Kidney (tissue), 14 donors: Measurements from ENCODE around the gene AKAP13. TPM values are rescaled to one million over a fixed set of nuclear protein-coding genes. Genes with fewer than 3 reads are reported as not detected.

Source experiments
- DNase-seq, 5 donors: peaks; one replicate each; pipeline ENCODE4 v3.0.0-alpha.2; 2013 to 2020
- FAIRE-seq: peaks from 2 replicates; lab custom pipeline; 2012; peaks lifted over from hg19 to GRCh38; lab: Jason Lieb, UNC
- H3K27ac ChIP-seq, 2 donors: one replicate each; pipeline ENCODE4 v1.7.0; 2013; ENCODE audit warnings: low read depth in 2 of 2, low read length in 2 of 2, inconsistent platforms in 1 of 2
- H3K27me3 ChIP-seq: one replicate; pipeline ENCODE4 v1.7.1; 2013; ENCODE audit warnings: low read length, inconsistent platforms; ENCODE audit not compliant: control insufficient read depth, insufficient read depth
- H3K36me3 ChIP-seq, 3 donors: one replicate each; pipeline versions ENCODE4 v1.7.0 to v1.7.1; 2013; ENCODE audit warnings: low read length in 3 of 3, control low read depth in 1 of 3, inconsistent platforms in 1 of 3; ENCODE audit not compliant: insufficient read depth in 3 of 3, control insufficient read depth in 2 of 3
- H3K4me1 ChIP-seq, 3 donors: one replicate each; pipeline versions ENCODE4 v1.7.0 to v1.7.1; 2013; ENCODE audit warnings: low read length in 3 of 3, inconsistent platforms in 1 of 3, low read depth in 1 of 3; ENCODE audit not compliant: control insufficient read depth in 2 of 3, insufficient read depth in 2 of 3
- H3K4me3 ChIP-seq, 3 donors: one replicate each; pipeline versions ENCODE4 v1.7.0 to v1.8.1; 2013; ENCODE audit warnings: low read length in 3 of 3, control low read depth in 1 of 3, inconsistent platforms in 1 of 3
- H3K9ac ChIP-seq, 3 donors: one replicate each; pipeline versions ENCODE4 v1.7.0 to v1.7.1; 2013; ENCODE audit warnings: low read length in 3 of 3, control low read depth in 1 of 3, inconsistent platforms in 1 of 3
- H3K9me3 ChIP-seq, 3 donors: one replicate each; pipeline versions ENCODE4 v1.7.0 to v1.7.1; 2013; ENCODE audit warnings: low read length in 3 of 3, control low read depth in 1 of 3, inconsistent platforms in 1 of 3; ENCODE audit not compliant: control insufficient read depth in 2 of 3, insufficient read depth in 1 of 3
- intact Hi-C: fragments of 100-400 bp; cut with DNase I; formaldehyde crosslinking; loops from one replicate; pipeline ENCODE4 v1.11.1; 2022
- polyA plus RNA-seq: library from polyadenylated mRNA; stranded (reverse); fragments of 350-450 nt; fragmentation: Illumina TruSeq; extraction: RNeasy Lipid Tissue Mini Kit (QIAGEN cat#74804); gene quantifications from one replicate; pipeline ENCODE4 v1.2.3, GENCODE V29; 2014; ENCODE audit warnings: low read depth, low replicate concordance; ENCODE audit not compliant: insufficient read depth
- total RNA-seq: library from RNA; stranded (reverse); fragmentation: NEBNext Ultra II Directional; extraction: Animal tissue kit (Norgen Biotek cat#: 25700); gene quantifications from one replicate; pipeline ENCODE4 v1.2.1, GENCODE V29; 2021
- TF ChIP-seq, protein P1 (sequence below): IDR thresholded peaks from 3 replicates; pipeline ENCODE4 v1.5.1; 2012; ENCODE audit warnings: mild to moderate bottlenecking, moderate library complexity, borderline replicate concordance; ENCODE audit not compliant: insufficient read depth; ENCODE audit errors: extremely low read depth
- donor health status: control.
- donor health status: control.
- donor health status: control.
- donor health status: control.
- donor health status: control.
- donor health status: DM: yes; HTN: yes; CAD: no.
- donor health status: Normal renal cell carcinoma (clear cell type).

Gene AKAP13
- total and polyA plus RNA-seq, 2 donors from 2014 or later = 18.8 to 174 TPM

DNA sequence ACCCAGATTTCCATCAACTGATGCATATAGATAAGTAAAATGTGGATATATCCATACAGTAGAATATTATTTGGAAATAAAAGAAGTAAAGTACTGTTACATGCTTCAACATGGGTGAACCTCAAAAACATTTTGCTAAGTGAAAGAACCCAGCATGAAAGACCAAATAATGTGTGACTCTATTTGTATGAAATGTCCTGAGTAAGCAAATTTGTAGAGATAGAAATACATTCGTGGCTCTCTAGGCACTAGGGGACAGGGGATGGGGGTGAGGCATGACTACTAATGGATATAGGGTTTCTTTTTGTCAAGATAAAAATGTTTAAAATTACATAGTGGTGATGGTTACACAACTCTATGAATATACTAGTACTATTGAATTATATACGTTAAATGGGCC lies 250.6 kb downstream of the AKAP13 start:
- Histone ChIP-seq H3K9ac (no peak overlapping the region), H3K27ac (no peak overlapping the region), H3K36me3 (no peaks in the 10 kb centered on the region), H3K27me3 (no peaks in the 10 kb centered on the region), H3K4me3 (no peak overlapping the region), H3K9me3 (no peaks in the 10 kb centered on the region), H3K4me1 (peaks cover 0 to 2% (median 0%) of the 10 kb centered on the region in 3 donors)
- TF ChIP-seq, protein P1, sequence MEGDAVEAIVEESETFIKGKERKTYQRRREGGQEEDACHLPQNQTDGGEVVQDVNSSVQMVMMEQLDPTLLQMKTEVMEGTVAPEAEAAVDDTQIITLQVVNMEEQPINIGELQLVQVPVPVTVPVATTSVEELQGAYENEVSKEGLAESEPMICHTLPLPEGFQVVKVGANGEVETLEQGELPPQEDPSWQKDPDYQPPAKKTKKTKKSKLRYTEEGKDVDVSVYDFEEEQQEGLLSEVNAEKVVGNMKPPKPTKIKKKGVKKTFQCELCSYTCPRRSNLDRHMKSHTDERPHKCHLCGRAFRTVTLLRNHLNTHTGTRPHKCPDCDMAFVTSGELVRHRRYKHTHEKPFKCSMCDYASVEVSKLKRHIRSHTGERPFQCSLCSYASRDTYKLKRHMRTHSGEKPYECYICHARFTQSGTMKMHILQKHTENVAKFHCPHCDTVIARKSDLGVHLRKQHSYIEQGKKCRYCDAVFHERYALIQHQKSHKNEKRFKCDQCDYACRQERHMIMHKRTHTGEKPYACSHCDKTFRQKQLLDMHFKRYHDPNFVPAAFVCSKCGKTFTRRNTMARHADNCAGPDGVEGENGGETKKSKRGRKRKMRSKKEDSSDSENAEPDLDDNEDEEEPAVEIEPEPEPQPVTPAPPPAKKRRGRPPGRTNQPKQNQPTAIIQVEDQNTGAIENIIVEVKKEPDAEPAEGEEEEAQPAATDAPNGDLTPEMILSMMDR = no peak
- no peak for FAIRE-seq
- intact Hi-C loops = no loop called here
- DNase-seq = no peak

DNA sequence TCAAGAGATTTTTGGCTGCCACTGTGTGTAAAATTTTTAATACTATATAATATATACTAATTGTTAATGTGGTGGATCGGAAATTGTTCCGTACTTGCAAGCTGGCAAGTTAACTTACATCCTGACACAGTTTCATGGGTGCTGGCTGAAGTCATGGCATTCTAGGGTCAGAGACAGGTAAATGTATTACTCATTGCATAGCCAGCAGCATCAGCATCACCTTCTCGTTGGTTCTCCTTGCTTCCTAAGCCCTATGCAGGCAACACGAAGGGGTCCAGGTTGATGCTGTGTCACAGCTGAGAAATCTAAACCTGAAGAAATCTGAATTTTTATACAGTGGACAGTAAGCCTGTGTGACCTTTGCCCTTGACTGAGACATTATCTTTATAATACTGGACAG lies 251.6 kb downstream of the AKAP13 start:
- H3K36me3 ChIP-seq = no peaks in the 10 kb centered on the region
- intact Hi-C loops = no loop called here
- no peak for DNase-seq
- FAIRE-seq = no peak
- no peak overlapping the region for H3K27ac ChIP-seq
- no peak overlapping the region for H3K4me3 ChIP-seq
- H3K9ac ChIP-seq = no peak overlapping the region
- H3K9me3 ChIP-seq = no peaks in the 10 kb centered on the region
- TF ChIP-seq, protein P1 = no peak
- H3K27me3 ChIP-seq = no peaks in the 10 kb centered on the region
- peaks cover 0 to 2% (median 0%) of the 10 kb centered on the region in 3 donors for H3K4me1 ChIP-seq

DNA sequence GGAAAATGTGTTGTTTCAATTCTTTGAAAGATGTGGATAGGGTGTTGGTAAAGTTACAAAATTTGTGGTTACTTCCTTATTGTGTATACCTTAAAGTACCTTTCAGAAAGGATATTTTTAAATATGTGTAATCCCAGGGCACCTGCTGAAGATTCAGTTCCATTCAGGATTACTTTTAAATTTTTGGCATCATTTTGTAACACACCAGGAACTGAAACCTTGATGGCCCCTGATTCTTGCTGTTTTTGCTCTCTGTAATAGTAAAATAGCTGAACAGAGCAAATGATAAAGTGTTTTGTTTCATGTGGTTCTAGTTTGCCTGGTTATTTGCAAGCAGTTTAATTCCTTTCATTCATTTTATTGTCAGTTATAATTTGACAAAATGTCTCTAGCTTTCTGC lies 253.5 kb downstream of the AKAP13 start:
- Histone ChIP-seq H3K9ac (no peak overlapping the region), H3K9me3 (no peaks in the 10 kb centered on the region), H3K4me3 (no peak overlapping the region), H3K4me1 (peaks cover 0 to 2% (median 0%) of the 10 kb centered on the region in 3 donors), H3K36me3 (no peaks in the 10 kb centered on the region), H3K27ac (no peak overlapping the region), H3K27me3 (no peaks in the 10 kb centered on the region)
- intact Hi-C loops = no loop called here
- DNase-seq (no peak), FAIRE-seq (no peak)
- TF ChIP-seq, protein P1 = no peak

DNA sequence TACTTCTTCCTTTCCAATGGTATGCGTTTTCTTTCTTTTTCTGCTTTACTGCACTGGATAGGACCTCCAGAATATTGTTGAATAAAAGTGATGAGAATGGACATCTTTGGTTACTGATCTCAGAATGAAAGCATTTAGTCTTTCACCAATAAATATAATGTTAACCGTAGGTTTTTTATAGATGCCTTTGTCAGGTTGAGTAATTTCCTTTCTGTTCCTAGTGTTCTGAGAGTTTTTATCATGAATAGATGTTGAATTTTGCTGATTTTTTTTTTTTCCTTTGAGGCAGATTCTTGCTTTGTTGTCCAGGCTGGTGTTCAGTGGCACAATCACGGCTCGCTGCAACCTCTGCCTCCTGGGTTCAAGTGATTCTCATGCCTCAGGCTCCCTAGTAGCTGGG lies 255.9 kb downstream of the AKAP13 start:
- Histone ChIP-seq H3K4me1 (peaks cover 0 to 2% (median 0%) of the 10 kb centered on the region in 3 donors), H3K4me3 (no peak overlapping the region), H3K27me3 (no peaks in the 10 kb centered on the region), H3K9me3 (no peaks in the 10 kb centered on the region), H3K9ac (no peak overlapping the region), H3K36me3 (peaks cover 0 to 5% (median 2%) of the 10 kb centered on the region in 3 donors), H3K27ac (no peak overlapping the region)
- intact Hi-C loops = no loop called here
- TF ChIP-seq, protein P1 = no peak
- FAIRE-seq (no peak), DNase-seq (no peak)
